HEK293T (cell line): ENCODE results near the gene STAC2.

Source experiments
- BHLHE40 ChIP-seq: fragments of 450-650 bp; IDR thresholded peaks from 2 replicates; pipeline ENCODE4 v1.6.1; 2016; ENCODE audit warnings: mild to moderate bottlenecking, moderate library complexity, borderline replicate concordance
- CTBP1 ChIP-seq: fragments of 450-650 bp; IDR thresholded peaks from 2 replicates; pipeline ENCODE4 v1.6.1; 2016; ENCODE audit warnings: borderline replicate concordance
- ELF4 ChIP-seq: fragments of 450-650 bp; IDR thresholded peaks from 2 replicates; pipeline ENCODE4 v1.6.1; 2017; ENCODE audit warnings: antibody characterized with exemption
- FOXK2 ChIP-seq: fragments of 450-650 bp; IDR thresholded peaks from 2 replicates; pipeline ENCODE4 v1.6.1; 2016; ENCODE audit warnings: mild to moderate bottlenecking
- FOXM1 ChIP-seq: fragments of 450-650 bp; IDR thresholded peaks from 2 replicates; pipeline ENCODE4 v1.6.1; 2017; ENCODE audit warnings: mild to moderate bottlenecking, borderline replicate concordance
- NFRKB ChIP-seq: fragments of 450-650 bp; IDR thresholded peaks from 2 replicates; pipeline ENCODE4 v1.6.1; 2016; ENCODE audit warnings: mild to moderate bottlenecking, moderate library complexity
- PKNOX1 ChIP-seq: fragments of 450-650 bp; IDR thresholded peaks from 2 replicates; pipeline ENCODE4 v1.6.1; 2016
- SP1 ChIP-seq: fragments of 450-650 bp; IDR thresholded peaks from 2 replicates; pipeline ENCODE4 v1.6.1; 2017
- SUZ12 ChIP-seq: fragments of 450-650 bp; IDR thresholded peaks from 2 replicates; pipeline ENCODE4 v1.6.1; 2016; ENCODE audit warnings: mild to moderate bottlenecking
- ZNF384 ChIP-seq: fragments of 450-650 bp; IDR thresholded peaks from 2 replicates; pipeline ENCODE4 v1.6.1; 2016

- TF ChIP-seq NFRKB (no peak), FOXM1 (no peak), SP1 (no peak), BHLHE40 (no peak), FOXK2 (no peak), CTBP1 (no peak), ELF4 (no peak), ZNF384 (no peak), SUZ12 (no peak), PKNOX1 (no peak)
Measured at GRCh38 chr17:39183045-39183444, 42.7 kb downstream of the STAC2 start.
